GM21576 (cell line): ENCODE data around the gene CHN2.
"Not testable (repeated sequence)": the region's sequence is repeated elsewhere in the genome, so short reads cannot be mapped to it uniquely, and the experiment has no call there.

ENCODE experiments used
- ATAC-seq: cut with Tn5 transposase; IDR thresholded peaks from one replicate; pipeline ENCODE4 v1.9.1; 2021; ENCODE audit warnings: mild to moderate bottlenecking, moderate library complexity; ENCODE audit not compliant: unreplicated experiment

Gene CHN2

GRCh38 chr7:29255199-29255878 lies 60.8 kb downstream of the CHN2 start:
- no peak for ATAC-seq

GRCh38 chr7:29255906-29256692 lies 61.5 kb downstream of the CHN2 start:
- no peak for ATAC-seq

GRCh38 chr7:29256693-29257002 lies 62.1 kb downstream of the CHN2 start:
- ATAC-seq: no peak

GRCh38 chr7:29258951-29259350 lies 64.4 kb downstream of the CHN2 start:
- no peak for ATAC-seq

GRCh38 chr7:29262191-29262917 lies 67.8 kb downstream of the CHN2 start:
- no peak for ATAC-seq

- ATAC-seq: not testable (repeated sequence)
These were observed 69.1 kb downstream of the CHN2 start for GRCh38 chr7:29263601-29264207.

- ATAC-seq: no peak
These were observed 70.8 kb downstream of the CHN2 start for GRCh38 chr7:29265208-29265923.

- ATAC-seq: no peak
These were observed 75.4 kb downstream of the CHN2 start for GRCh38 chr7:29269935-29270334.

- ATAC-seq: no peak
These were observed 76.2 kb downstream of the CHN2 start for GRCh38 chr7:29270594-29271318.

- no peak for ATAC-seq
These were observed 76.7 kb downstream of the CHN2 start for GRCh38 chr7:29271319-29271658.

- ATAC-seq: no peak
These were observed 77.5 kb downstream of the CHN2 start for GRCh38 chr7:29272057-29272456.

GRCh38 chr7:29274146-29275017 lies 79.8 kb downstream of the CHN2 start:
- no peak for ATAC-seq

GRCh38 chr7:29275018-29275318 lies 80.4 kb downstream of the CHN2 start:
- ATAC-seq: no peak

GRCh38 chr7:29275493-29275892 lies 80.9 kb downstream of the CHN2 start:
- ATAC-seq: no peak

GRCh38 chr7:29276199-29276598 lies 81.6 kb downstream of the CHN2 start:
- ATAC-seq: no peak

- ATAC-seq: no peak
These were observed 82.2 kb downstream of the CHN2 start for GRCh38 chr7:29276806-29277205.

GRCh38 chr7:29277436-29278215 lies 83.1 kb downstream of the CHN2 start:
- ATAC-seq: no peak

GRCh38 chr7:29278337-29279069 lies 83.9 kb downstream of the CHN2 start:
- no peak for ATAC-seq
